ENCODE data around the gene STXBP6. TPM values are rescaled to one million over a fixed set of nuclear protein-coding genes. Genes with fewer than 3 reads are reported as not detected.

STXBP6 gene
- total RNA-seq, 1 experiment from 2014 or later, result not detected

GRCh38 chr14:24958271-24958670 is 91.7 kb downstream of the STXBP6 start:
- in situ Hi-C loops (cut with HindIII; ENCODE audit: low pct_unique_long_range_greater_than_20kb, low sequenced_read_pairs) (no loop called here), intact Hi-C loops (cut with micrococcal nuclease; ENCODE audit: unreplicated experiment) (no loop called here)
- Histone ChIP-seq H3K4me3 (ENCODE audit: low read depth in 2 of 2, low read length in 2 of 2) (no peak overlapping the region), H3K27me3 (ENCODE audit: control insufficient read depth, insufficient read depth, low read length) (no peaks in the 10 kb centered on the region), H3K27ac (ENCODE audit: low read length) (no peak overlapping the region), H3K36me3 (ENCODE audit: control insufficient read depth, insufficient read depth, low read length) (no peaks in the 10 kb centered on the region), H3K9me3 (ENCODE audit: control insufficient read depth, insufficient read depth, low read depth, low read length) (no peaks in the 10 kb centered on the region), H3K4me1 (ENCODE audit: control insufficient read depth, insufficient read depth, low read length) (no peaks in the 10 kb centered on the region)
- BruUV-seq (replicated peaks), result no TSS peak
- no peak for ATAC-seq
- CTCF ChIA-PET, result no interaction called here
- TF ChIP-seq REST (IDR thresholded peaks at IDR 0.05; ENCODE audit: insufficient read depth in 1 of 2, low read depth in 2 of 2, low read length in 1 of 2), result no peak
- TF ChIP-seq, protein P1, sequence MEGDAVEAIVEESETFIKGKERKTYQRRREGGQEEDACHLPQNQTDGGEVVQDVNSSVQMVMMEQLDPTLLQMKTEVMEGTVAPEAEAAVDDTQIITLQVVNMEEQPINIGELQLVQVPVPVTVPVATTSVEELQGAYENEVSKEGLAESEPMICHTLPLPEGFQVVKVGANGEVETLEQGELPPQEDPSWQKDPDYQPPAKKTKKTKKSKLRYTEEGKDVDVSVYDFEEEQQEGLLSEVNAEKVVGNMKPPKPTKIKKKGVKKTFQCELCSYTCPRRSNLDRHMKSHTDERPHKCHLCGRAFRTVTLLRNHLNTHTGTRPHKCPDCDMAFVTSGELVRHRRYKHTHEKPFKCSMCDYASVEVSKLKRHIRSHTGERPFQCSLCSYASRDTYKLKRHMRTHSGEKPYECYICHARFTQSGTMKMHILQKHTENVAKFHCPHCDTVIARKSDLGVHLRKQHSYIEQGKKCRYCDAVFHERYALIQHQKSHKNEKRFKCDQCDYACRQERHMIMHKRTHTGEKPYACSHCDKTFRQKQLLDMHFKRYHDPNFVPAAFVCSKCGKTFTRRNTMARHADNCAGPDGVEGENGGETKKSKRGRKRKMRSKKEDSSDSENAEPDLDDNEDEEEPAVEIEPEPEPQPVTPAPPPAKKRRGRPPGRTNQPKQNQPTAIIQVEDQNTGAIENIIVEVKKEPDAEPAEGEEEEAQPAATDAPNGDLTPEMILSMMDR (IDR thresholded peaks at IDR 0.05), result no peak
- TF ChIP-seq SIN3A (IDR thresholded peaks at IDR 0.05; ENCODE audit: borderline replicate concordance, insufficient read depth, low read depth, low read length), result no peak
- TF ChIP-seq TCF7L2 (IDR thresholded peaks at IDR 0.05; ENCODE audit: low read depth, low read length), result no peak
- TF ChIP-seq POLR2AphosphoS5 (IDR thresholded peaks at IDR 0.05; ENCODE audit: low read depth, low read length), result no peak
- no peak for DNase-seq (ENCODE audit: low read depth, low spot score)
- POLR2A ChIA-PET, result no interaction called here

DNA sequence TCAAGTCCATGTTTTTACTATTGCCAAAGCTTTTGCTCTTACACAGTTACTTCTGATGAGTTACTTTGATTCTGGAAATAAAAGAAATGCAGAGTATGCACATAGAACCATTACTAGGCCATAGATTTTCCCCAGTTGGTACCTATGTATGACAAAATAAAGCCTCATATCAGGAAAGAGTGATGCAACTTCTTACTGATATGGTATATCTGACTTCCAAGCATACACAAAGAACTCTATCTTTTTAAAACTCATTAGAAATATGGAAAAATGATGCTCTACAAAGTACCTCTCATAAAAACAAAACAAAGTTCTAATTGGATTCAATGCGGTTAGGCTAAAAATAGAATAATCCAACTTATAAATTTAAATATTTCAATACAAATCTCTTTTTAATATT is 92.1 kb downstream of the STXBP6 start:
- ChIA-PET CTCF (no interaction called here), POLR2A (no interaction called here)
- Histone ChIP-seq H3K4me3 (ENCODE audit: low read depth in 2 of 2, low read length in 2 of 2) (no peak overlapping the region), H3K27me3 (ENCODE audit: control insufficient read depth, insufficient read depth, low read length) (no peaks in the 10 kb centered on the region), H3K9me3 (ENCODE audit: control insufficient read depth, insufficient read depth, low read depth, low read length) (no peaks in the 10 kb centered on the region), H3K36me3 (ENCODE audit: control insufficient read depth, insufficient read depth, low read length) (no peaks in the 10 kb centered on the region), H3K4me1 (ENCODE audit: control insufficient read depth, insufficient read depth, low read length) (no peaks in the 10 kb centered on the region), H3K27ac (ENCODE audit: low read length) (no peak overlapping the region)
- in situ Hi-C loops (cut with HindIII; ENCODE audit: low pct_unique_long_range_greater_than_20kb, low sequenced_read_pairs), result no loop called here
- TF ChIP-seq TCF7L2 (IDR thresholded peaks at IDR 0.05; ENCODE audit: low read depth, low read length), result no peak
- TF ChIP-seq, protein P1 (IDR thresholded peaks at IDR 0.05), result no peak
- TF ChIP-seq REST (IDR thresholded peaks at IDR 0.05; ENCODE audit: insufficient read depth in 1 of 2, low read depth in 2 of 2, low read length in 1 of 2), result no peak
- TF ChIP-seq POLR2AphosphoS5 (IDR thresholded peaks at IDR 0.05; ENCODE audit: low read depth, low read length), result no peak
- TF ChIP-seq SIN3A (IDR thresholded peaks at IDR 0.05; ENCODE audit: borderline replicate concordance, insufficient read depth, low read depth, low read length), result no peak
- ATAC-seq, result no peak
- DNase-seq (ENCODE audit: low read depth, low spot score), result no peak
- BruUV-seq (replicated peaks), result no TSS peak
- intact Hi-C loops (cut with micrococcal nuclease; ENCODE audit: unreplicated experiment), result no loop called here
